Measurements from ENCODE around the gene ZNF521.

ZNF521 gene

DNA sequence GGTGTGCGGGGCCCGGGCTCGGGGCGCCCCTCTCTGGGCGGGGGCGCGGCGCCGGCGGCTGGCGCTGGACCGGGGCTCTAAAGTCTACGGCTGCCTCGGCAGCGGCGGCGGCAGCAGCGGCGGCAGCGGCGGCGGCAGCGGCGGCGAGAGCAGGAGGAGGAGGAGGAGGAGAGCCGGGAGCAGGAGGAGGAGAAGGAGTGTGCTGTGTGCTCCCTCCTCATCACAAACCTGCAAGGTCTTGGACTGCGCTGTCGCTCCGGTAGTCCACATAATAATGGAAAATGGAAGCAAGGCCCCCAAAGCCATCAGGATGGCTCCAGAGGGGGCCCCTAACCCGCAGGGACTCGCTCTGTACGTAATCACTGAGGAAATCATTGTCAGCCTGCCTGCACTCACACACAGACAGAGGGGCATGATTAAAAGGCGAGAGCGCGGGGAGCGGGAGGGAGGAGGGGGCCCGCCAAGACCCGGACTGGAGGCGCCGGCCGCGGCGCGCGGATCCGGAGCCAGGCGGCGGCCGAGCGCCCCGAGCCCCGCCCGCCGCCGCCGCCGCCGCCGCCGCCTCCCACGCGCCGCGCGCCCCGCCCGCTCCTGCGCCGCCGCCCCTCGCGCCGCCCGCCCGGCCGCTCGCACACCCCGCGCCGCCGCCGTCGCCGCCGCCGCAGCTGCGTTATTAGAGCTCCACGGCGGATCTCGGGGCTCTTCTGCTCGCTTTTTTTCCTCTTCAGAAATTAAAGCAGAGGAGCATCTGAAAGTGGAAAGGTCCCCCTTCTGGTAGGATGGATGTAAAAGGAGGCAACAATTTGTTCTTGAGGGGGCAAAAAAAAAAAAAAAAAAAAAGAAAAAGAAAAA is at the start of gene ZNF521:
ZNF521 (minus strand) TSS at position 390 of the 852 bp plus-strand sequence. CDS start 1,220 bp downstream, outside the sequence.
- intact Hi-C loops (cut with DNase I) = loop anchor here (5.0 kb wide), 1 partner anchor 475 kb away; no protein-coding TSS in a partner anchor

DNA sequence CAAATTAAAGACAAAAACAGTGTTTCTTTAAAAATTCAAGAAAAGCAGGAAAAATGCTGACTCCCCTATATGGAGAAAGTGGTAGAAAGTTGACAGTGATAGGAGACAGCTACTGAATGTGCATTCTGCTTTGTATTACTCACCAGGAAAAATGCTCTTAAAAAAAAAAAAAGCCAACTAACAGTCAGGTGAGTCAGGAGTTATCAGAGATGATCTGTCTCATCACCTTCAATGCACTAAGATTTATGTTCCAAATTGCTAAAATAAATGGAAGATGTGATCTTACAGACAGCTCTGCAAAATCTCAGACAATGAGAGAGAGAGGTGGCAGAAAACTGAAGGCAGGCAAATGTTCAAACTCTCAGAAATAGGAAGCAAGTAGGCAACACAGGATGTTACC is 47.6 kb upstream of the ZNF521 start:
- intact Hi-C loops (cut with DNase I) = no loop called here
- peak in 5 of 42 donors; percentile 3 to 43 (median 15) for DNase-seq

More for the DNA sequence above, at the start of gene ZNF521:
- peak; percentile 76 to 94 (median 87) for DNase-seq

DNA sequence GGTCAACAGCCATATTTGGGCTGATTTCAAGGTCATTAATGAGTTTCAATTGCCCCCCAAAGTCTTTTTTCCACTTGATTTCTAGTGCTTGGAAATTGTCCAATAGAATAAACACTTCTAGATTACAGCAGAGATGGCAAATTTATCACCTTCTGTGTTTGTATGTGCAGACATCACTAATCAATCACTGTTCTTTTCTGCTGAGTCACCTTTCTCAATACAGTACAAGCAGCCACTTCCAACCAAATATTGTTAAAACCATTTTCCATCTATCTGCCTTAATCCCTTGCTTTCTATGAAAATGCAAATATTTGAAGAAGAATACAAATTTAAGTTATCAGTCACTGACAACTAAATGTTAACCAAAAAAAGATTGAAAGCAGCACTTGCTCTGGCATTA is 40.2 kb upstream of the ZNF521 start:
- no peak for DNase-seq
- intact Hi-C loops (cut with DNase I) = no loop called here

DNA sequence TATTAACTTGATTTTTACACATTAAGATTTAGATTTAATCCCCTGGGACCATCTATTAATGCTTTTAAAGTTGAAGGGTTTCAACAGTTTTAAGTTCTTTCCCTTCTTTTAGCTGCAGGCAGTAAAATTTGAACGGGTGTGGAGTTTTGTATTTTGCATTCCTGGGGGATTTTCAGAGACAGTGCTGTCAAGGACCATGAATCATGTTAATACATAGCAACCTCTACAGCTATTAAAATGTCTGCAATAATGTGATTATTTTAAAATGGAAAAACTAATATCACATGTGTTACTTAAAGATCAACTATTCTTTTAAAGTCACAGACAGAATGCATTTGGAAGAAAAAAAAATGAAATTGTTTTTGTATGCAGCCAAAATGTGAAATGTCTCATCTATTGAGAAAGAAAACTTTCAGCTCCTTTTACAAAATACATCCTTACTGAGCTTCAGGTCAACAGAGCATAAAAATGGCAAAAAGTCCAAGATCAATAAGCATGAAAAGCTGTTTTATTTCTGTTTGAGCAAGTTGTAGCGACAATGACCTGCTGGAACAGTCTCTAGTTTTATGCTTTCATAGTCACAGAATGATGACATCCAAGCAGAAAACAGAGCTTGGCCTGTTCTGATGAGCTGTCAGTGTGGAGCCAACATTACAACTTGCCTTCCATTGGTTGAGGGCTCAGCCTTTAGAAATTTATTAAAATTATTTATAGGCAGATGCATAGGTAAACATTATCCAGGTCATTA is 21.6 kb upstream of the ZNF521 start:
- intact Hi-C loops (cut with DNase I) = no loop called here
- peak in 1 of 42 donors; percentile 3 for DNase-seq

DNA sequence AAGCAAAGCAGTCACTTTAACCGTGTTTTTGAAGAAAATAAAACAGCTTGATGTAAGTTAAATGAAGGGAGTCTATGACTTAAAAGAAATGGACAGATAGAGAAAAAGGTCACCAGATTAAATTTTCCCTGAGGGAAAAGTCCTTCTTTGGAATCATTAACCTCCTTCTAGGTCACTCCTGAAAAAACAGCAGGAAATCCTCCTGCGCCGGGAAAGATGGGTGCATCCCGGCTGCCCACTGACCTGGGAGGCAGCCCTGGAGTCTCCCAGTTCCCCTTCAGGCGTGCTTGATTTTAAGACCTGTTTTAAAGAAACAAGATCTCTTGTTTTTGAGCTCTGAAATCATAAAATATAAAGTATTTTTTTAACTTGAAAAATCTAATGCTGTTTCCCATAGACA is 18.4 kb upstream of the ZNF521 start:
- intact Hi-C loops (cut with DNase I) = no loop called here
- DNase-seq = no peak

DNA sequence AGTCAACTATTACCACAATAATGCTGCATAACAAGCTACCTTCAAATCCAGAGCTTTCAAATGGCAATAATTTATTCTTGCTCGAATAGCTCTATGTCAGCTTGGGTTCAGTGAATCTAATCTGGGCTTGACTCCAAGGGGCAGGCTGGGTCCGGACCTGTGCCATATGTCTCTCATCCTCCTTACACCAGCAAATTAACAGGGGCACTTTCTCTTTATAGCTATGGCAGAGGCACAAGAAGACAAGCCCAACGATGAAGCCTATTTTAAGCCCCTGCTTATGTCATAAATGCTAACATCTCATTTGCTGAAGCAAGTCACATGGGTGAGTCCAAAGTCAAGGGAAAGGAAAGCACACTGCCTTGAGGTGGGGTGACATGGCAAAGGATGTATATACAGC is 13.3 kb upstream of the ZNF521 start:
- intact Hi-C loops (cut with DNase I) = no loop called here
- no peak for DNase-seq

DNA sequence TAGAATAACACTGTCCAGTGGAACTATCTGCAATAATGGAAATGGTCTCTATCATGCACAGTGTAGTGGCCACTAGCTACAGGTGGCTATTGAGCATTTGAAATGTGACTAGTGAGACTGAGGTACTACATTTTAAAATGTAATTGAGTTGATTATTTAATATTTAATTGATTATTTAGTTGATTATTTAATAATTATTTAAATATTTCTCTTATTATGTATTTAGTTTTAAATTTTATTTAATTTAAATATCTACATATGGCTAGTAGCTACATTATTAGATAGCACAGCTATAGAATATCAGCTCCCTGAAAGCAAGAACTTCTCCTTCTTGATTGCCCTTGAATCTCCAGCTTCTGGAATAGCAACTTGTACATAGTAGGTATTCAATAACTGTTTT is 12.8 kb upstream of the ZNF521 start:
- DNase-seq = no peak
- intact Hi-C loops (cut with DNase I) = no loop called here

DNA sequence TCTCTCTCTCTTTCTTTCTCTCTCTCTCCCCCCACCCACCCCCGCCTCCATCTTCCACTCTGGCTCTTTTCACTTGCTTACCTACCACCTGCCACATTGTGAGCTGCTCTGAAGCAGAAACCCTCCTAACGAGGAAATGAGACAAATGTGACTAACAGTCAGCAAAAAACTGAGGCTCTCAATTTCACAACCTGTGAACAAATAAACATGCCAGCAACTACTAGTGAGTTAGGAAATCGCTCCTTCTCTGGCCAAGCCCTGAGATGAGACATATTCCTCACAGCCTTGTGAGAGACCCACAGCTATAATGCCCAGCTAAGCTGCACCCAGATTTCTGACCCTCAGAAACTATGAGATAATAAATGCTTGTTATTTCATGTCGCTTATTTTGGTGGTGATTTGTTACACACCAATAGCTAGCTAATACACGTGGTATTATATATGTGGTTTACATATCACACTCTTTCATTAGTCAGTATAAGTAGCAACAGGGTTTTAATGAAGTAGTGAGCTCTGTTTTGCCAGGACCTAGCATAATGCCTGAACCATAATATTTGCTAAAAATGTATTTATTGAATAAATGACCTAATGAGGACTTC is 8.4 kb upstream of the ZNF521 start:
- DNase-seq = no peak
- intact Hi-C loops (cut with DNase I) = no loop called here

DNA sequence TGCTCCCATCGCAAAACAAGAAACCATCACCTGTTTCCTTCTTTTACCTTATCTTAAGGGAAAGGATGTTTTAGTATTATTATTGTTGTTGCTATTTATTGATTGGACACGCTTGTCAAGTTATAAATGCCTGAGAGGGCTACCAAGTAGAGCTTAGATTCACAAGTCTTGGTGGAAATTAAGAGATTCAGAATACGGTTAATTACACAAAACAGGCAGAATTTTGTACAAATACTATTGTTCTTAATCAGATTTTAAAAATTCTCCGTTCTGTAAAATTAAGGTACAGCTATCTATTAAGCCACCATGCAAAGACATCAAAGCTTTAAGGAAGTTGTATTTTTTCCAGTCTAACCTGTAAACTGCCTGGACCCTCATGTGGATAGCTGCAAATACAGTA is 1.1 kb upstream of the ZNF521 start:
- no peak for DNase-seq
- intact Hi-C loops (cut with DNase I) = loop anchor here (5.0 kb wide), 1 partner anchor 476 kb away; no protein-coding TSS in a partner anchor

DNA sequence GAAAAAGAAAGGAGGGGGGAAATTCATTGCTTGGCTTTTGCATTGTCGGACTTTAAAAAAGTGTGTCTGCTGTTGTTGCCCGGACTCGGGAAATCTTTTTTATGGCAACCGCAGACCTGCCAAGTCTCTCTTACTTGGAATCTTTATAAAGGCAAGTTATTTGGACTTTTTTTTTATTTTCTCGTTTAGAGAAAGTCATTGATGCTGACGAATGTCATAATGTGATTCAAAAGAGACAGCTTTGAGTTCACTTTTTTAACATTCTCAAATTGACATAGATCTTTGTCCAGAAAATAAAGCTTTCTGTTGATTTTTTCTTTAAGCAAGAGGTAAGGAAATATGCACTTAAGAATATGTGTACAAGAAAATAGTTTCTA is 651 bp upstream of the ZNF521 start:
- peak in 2 of 42 donors; percentile 30 to 31 for DNase-seq
- intact Hi-C loops (cut with DNase I) = loop anchor here (5.0 kb wide), 1 partner anchor 475 kb away; no protein-coding TSS in a partner anchor

DNA sequence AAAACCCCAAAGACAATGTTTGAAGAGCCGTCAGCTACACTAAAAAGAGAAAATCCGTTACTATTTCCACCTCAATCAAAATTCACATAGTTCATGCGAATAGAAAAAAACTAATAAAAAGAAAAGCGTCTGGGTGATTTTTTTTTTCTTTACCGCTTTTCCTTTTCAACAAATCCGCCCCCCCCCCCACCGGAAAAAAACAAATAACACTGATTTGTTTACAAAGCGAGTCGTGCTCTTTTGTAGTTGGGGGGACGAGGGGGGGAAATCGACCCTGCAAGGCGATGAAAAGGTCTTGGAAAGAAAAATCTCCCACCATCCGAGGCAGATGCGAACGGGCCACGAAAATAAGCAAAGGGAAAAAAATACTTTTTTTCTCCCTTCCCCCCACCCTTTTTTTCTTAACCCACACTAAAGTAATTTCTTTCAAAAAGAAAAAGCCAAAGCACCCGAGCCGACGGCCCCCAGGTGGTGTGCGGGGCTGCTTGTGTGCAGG is 638 bp downstream of the ZNF521 start:
- intact Hi-C loops (cut with DNase I) = loop anchor here (5.0 kb wide), 1 partner anchor 474 kb away; no protein-coding TSS in a partner anchor
- DNase-seq = peak in 5 of 42 donors; percentile 4 to 33 (median 6)

DNA sequence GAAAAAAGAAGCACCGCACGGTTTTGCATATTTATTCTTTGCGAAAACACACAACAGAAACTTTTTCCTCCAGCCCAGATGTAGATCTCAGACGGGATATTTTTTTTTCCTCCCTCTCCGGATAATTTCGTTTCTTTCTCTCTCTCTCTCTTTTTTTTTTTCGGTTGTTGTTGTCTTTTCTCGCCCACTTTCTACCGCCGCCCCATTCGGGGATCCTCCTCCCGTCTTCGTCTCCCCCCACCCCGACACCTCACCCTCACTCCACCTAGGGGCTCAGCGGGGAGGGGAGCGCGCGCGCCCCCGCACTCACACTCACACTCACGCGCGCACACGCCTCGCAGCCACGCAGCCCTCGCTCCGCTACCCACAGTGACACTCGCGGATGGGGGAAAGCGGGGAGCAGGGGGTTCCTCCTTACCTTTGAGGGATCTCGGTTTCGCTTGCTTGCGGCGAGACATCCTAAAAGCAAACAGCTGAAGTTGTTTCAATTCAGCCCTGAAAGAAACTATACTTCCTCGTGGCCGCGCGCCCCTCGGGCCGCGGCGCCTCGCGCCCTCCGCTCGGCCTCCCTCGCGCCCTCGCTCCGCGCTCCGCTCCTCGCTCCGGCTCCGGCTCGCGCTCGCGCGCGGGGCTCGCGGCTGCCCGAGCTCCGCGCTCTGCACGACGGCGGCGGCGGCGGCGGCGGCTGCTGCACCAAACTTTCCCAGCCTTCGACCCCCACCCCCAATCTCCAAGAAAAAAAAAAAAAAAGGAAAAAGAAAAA is 1.3 kb downstream of the ZNF521 start:
- intact Hi-C loops (cut with DNase I) = loop anchor here (5.0 kb wide), 1 partner anchor 473 kb away; no protein-coding TSS in a partner anchor

DNA sequence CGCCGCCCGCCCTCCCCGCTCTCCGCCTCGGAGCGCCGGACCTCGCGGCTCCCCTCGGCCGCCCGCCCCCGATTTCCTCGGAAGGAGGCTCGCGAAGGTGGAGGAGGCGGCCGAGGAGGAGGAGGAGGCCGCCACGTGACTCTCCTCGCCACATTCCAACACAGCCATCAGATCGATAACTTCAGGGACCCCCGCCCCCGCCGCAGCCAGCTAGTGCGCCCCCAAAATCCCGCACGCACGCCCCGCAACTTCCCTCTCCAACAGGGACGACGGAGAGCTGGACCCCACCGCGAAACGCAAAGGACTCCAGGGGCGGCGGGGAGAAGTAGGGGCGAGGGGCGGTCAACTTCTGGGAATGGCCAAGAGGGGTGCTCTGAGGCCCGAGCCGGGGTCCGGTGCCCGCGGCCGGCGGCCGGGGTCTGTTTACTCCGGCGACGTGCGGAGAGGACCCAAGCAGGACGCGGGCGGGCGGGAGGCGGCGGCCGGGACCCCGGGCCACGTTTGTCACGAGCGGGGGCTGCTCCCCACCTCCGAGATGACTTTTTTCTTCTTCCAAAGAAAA is 2.0 kb downstream of the ZNF521 start:
- intact Hi-C loops (cut with DNase I) = loop anchor here (5.0 kb wide), 2 partner anchors 118 to 473 kb away; no protein-coding TSS in a partner anchor
- peak in 33 of 42 donors; percentile 4 to 61 (median 28) for DNase-seq

More for the DNA sequence above, 1.3 kb downstream of the ZNF521 start:
- DNase-seq = peak in 41 of 42 donors; percentile 13 to 79 (median 58)

DNA sequence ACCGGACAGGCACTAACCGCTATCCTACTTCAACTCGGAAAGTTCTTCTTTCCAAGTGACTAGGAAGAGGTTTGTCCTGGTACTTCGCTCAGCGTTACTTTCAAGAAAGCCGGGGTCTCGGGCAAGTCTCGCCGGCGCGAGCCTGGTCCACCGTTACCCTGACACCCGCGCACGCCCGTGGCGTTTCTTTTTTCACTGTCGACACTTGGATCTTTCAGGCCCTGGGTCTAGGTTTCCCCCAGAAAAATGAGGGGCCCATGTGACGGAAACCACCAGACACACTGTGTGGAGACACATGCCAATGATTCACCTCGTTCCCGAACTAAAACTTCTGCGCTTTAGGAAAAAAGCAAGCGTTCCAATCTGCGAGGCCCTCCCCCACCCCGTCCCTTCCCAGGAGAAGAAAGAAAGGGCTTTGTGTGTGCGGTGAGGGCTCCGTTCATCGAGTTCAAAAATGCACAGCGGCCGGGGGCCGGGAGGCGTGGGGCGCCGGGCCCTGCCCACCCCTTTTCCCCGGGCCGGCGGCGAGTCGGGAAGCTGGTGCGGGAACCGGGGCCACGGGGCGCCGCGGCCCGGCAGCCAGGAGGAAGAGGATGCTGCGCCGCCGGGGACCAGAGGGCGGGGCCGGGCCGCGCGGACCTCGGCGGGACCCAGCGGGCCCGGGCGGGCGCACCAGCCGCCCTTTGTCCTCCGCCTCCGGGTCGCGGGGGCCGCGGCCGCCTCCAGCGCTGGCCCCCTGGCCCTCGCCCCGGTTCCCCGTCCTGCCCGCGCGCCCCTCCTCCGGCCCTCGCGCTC is 2.6 kb downstream of the ZNF521 start:
- intact Hi-C loops (cut with DNase I) = loop anchor here (5.0 kb wide), 1 partner anchor 117 kb away; no protein-coding TSS in a partner anchor
- peak; percentile 12 to 82 (median 52) for DNase-seq

DNA sequence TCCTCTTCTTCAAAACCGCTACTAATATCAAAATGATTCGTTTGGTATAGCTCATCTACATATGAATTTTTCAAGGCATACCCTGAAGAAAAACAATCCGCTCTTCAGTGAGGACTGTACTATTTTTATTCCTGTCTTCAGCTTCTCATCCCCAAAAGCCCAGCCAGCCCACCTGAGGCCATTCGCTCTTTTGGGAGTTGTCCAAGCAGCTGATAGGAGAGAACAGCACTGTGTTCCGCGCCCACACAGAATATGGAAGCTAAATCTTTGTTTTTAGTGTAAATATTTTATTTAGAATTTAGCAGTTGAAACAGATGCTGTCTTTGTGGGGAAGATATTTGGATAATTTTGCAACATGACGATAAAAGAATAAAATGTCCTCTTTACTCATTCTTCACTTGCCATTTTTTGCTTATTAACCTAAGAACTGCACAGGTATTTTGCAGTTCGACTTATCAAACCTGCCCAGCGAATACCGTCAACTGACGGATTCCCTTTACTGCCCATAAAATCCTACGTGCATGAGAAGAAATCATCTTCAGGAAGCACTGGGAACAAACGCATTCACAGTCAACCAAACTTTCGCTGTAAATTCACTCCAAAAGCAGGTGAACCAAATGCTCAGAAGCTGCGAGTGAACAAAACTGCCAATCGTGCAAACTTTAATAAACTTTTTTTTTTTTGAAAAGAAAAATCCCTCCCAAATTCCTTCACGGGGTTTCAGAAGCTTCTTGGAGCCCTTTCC is 3.4 kb downstream of the ZNF521 start:
- intact Hi-C loops (cut with DNase I) = loop anchor here (5.0 kb wide), 1 partner anchor 116 kb away; no protein-coding TSS in a partner anchor
- DNase-seq = no peak

DNA sequence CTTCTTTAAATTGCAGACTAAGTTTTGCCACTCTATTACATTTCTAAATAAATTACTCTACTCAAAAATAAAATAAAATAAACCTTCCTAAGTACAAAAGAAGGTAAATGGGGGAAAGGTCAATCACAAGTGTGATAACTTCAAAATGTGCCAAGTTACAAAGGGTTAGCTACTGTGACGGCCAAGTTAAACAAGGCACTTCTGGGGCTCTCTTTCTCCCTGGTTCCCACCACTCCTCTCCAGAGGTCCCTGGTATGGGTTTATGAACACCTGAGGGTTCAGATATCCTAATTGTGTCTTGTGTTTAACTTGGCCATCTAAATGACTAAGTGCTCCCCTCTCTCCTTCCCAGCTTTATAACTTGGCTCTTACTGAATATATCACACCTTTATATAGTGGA is 5.4 kb downstream of the ZNF521 start:
- no peak for DNase-seq
- intact Hi-C loops (cut with DNase I) = loop anchor here (5.0 kb wide), 1 partner anchor 114 kb away; no protein-coding TSS in a partner anchor
